GM23338 (cell line): ENCODE measurements around the gene ST8SIA3. TPM values are rescaled to one million over a fixed set of nuclear protein-coding genes. Genes with fewer than 3 reads are reported as not detected.

Source experiments
- ATAC-seq: fragments of 200-7000 bp; cut with Tn5 transposase; 3 replicates; pipeline ENCODE4 v1.9.1; 2020
- DNase-seq: peaks from one replicate; pipeline ENCODE4 v3.0.0-alpha.2; 2015; ENCODE audit warnings: low spot score
- H2AFZ ChIP-seq: fragments of 200-600 bp; sonication (generic); 2 replicates; pipeline ENCODE4 v1.8.0; 2016; ENCODE audit warnings: antibody characterized with exemption, mild to moderate bottlenecking, moderate library complexity
- H3F3A ChIP-seq: fragments of 200-600 bp; sonication (generic); replicated peaks from 2 replicates; pipeline ENCODE4 v1.8.0; 2017; ENCODE audit warnings: antibody characterized with exemption, mixed run types, low read depth
- H3K27ac ChIP-seq: fragments of 200-600 bp; sonication (generic); 2 replicates; pipeline ENCODE4 v1.6.1; 2016; ENCODE audit warnings: low read depth
- H3K27me3 ChIP-seq: fragments of 200-600 bp; sonication (generic); 2 replicates; pipeline ENCODE4 v1.8.0; 2016; ENCODE audit warnings: mild to moderate bottlenecking, mixed run types, moderate library complexity; ENCODE audit not compliant: insufficient read depth
- H3K36me3 ChIP-seq: fragments of 200-600 bp; sonication (generic); 2 replicates; pipeline ENCODE4 v1.8.0; 2016; ENCODE audit warnings: mild to moderate bottlenecking; ENCODE audit not compliant: insufficient read depth
- H3K4me1 ChIP-seq: fragments of 200-600 bp; sonication (generic); 2 replicates; pipeline ENCODE4 v1.8.0; 2016; ENCODE audit warnings: mild to moderate bottlenecking, moderate library complexity; ENCODE audit not compliant: insufficient read depth
- H3K4me2 ChIP-seq: fragments of 200-600 bp; sonication (generic); 2 replicates; pipeline ENCODE4 v1.7.1; 2017; ENCODE audit warnings: mixed run types
- H3K4me3 ChIP-seq: fragments of 200-600 bp; sonication (generic); 2 replicates; pipeline ENCODE4 v1.6.1; 2016; ENCODE audit warnings: mixed run types
- H3K79me2 ChIP-seq: fragments of 200-600 bp; sonication (generic); replicated peaks from 2 replicates; pipeline ENCODE4 v1.8.0; 2017; ENCODE audit warnings: mild to moderate bottlenecking; ENCODE audit not compliant: insufficient read depth
- H3K9me2 ChIP-seq: fragments of 200-600 bp; sonication (generic); 2 replicates; pipeline ENCODE4 v1.8.0; 2017; ENCODE audit not compliant: insufficient read depth
- H4K20me1 ChIP-seq: fragments of 200-600 bp; sonication (generic); replicated peaks from 2 replicates; pipeline ENCODE4 v1.8.0; 2017; ENCODE audit warnings: mild to moderate bottlenecking; ENCODE audit not compliant: insufficient read depth
- H3K27ac Mint-ChIP-seq: 2 replicates; pipeline ENCODE4 v1.8.0; 2020; ENCODE audit warnings: inconsistent platforms, mild to moderate bottlenecking, moderate library complexity, mixed read lengths
- H3K27me3 Mint-ChIP-seq: 3 replicates; pipeline ENCODE4 v1.8.0; 2022; ENCODE audit warnings: low read depth, mild to moderate bottlenecking, moderate library complexity, mixed read lengths, inconsistent platforms; ENCODE audit not compliant: insufficient read depth, poor library complexity
- H3K36me3 Mint-ChIP-seq: 3 replicates; pipeline ENCODE4 v1.8.0; 2021; ENCODE audit warnings: low read depth, mild to moderate bottlenecking, inconsistent platforms, moderate library complexity, mixed read lengths
- H3K4me1 Mint-ChIP-seq: 3 replicates; pipeline ENCODE4 v1.8.0; 2020; ENCODE audit warnings: mild to moderate bottlenecking, inconsistent platforms, mixed read lengths
- H3K4me3 Mint-ChIP-seq: 3 replicates; pipeline ENCODE4 v1.8.0; 2021; ENCODE audit warnings: moderate library complexity, mild to moderate bottlenecking, inconsistent platforms, mixed read lengths
- H3K9me3 Mint-ChIP-seq: 3 replicates; pipeline ENCODE4 v1.8.0; 2020; ENCODE audit warnings: moderate library complexity, mild to moderate bottlenecking, inconsistent platforms, mixed read lengths
- CREB1 ChIP-seq: fragments of 250-450 bp; sonication (Bioruptor Pico); IDR thresholded peaks from 2 replicates; pipeline ENCODE4 v1.5.0; 2020; ENCODE audit warnings: low read depth, mild to moderate bottlenecking, moderate library complexity
- CTCF ChIP-seq, 2 experiments: fragments of 200-600 bp in 1 of 2; sonication (generic) in 1 of 2; conservative IDR thresholded peaks; 2 replicates each; pipeline versions ENCODE4 v1.5.1 to v1.6.1; 2016 to 2017; ENCODE audit warnings: antibody characterized with exemption in 2 of 2, low read depth in 2 of 2, mild to moderate bottlenecking in 2 of 2, moderate library complexity in 1 of 2
- ETS1 ChIP-seq: IDR thresholded peaks from 2 replicates; pipeline ENCODE4 v1.6.1; 2016; ENCODE audit warnings: antibody characterized with exemption
- EZH2 ChIP-seq: fragments of 200-600 bp; sonication (generic); IDR thresholded peaks from one replicate; pipeline ENCODE4 v1.8.0; 2017; ENCODE audit warnings: antibody characterized with exemption, mild to moderate bottlenecking, low read depth; ENCODE audit not compliant: unreplicated experiment
- EZH2phosphoT487 ChIP-seq: fragments of 200-600 bp; sonication (generic); IDR thresholded peaks from one replicate; pipeline ENCODE4 v1.8.1; 2018; ENCODE audit warnings: antibody characterized with exemption; ENCODE audit not compliant: unreplicated experiment
- NANOG ChIP-seq: IDR thresholded peaks from 2 replicates; pipeline ENCODE4 v1.6.1; 2016; ENCODE audit warnings: antibody characterized with exemption, borderline replicate concordance
- POLR2AphosphoS5 ChIP-seq: IDR thresholded peaks from 2 replicates; pipeline ENCODE4 v1.6.1; 2016; ENCODE audit warnings: antibody characterized with exemption, low read depth
- STAT1 ChIP-seq: IDR thresholded peaks from one replicate; pipeline ENCODE4 v1.6.1; 2016; ENCODE audit warnings: antibody characterized with exemption; ENCODE audit not compliant: unreplicated experiment
- ZNF114 ChIP-seq: fragments of 250-450 bp; sonication (Bioruptor Pico); IDR thresholded peaks from 2 replicates; pipeline ENCODE4 v1.5.0; 2020; ENCODE audit warnings: mild to moderate bottlenecking, moderate library complexity
- ZNF331 ChIP-seq: fragments of 250-450 bp; sonication (Bioruptor Pico); IDR thresholded peaks from 2 replicates; pipeline ENCODE4 v1.5.0; 2020; ENCODE audit warnings: low read depth, mild to moderate bottlenecking, moderate library complexity
- ZNF462 ChIP-seq: fragments of 250-450 bp; sonication (Bioruptor Pico); IDR thresholded peaks from 2 replicates; pipeline ENCODE4 v1.5.0; 2020; ENCODE audit warnings: mild to moderate bottlenecking, moderate library complexity
- polyA plus RNA-seq: library from polyadenylated mRNA; unstranded; fragments of >200 nt; fragmentation: Nextera tagmentation; extraction: Ambion mirVana; gene quantifications from 2 replicates; pipeline ENCODE4 v1.2.1, GENCODE V29; 2016
- total RNA-seq: library from RNA; depleted of rRNA; stranded (reverse); fragments of >200 nt; shearing (Covaris generic); gene quantifications from 2 replicates; pipeline ENCODE4 v1.2.3, GENCODE V29; 2014

Gene ST8SIA3
- total and polyA plus RNA-seq, 2 experiments from 2014 or later: 1.3 to 2.2 TPM

GRCh38 chr18:57334383-57334782 is 18.0 kb upstream of the ST8SIA3 start:
- H3K4me1 ChIP-seq: no peaks in the 10 kb centered on the region
- no peaks in the 10 kb centered on the region for H3F3A ChIP-seq
- H3K36me3 Mint-ChIP-seq: no peaks in the 10 kb centered on the region
- no peak overlapping the region for H3K27ac Mint-ChIP-seq
- ATAC-seq (peak; percentile 61), DNase-seq (no peak)
- no peaks in the 10 kb centered on the region for H4K20me1 ChIP-seq
- H3K79me2 ChIP-seq: no peaks in the 10 kb centered on the region
- H3K9me3 Mint-ChIP-seq: no peaks in the 10 kb centered on the region
- no peak overlapping the region for H3K27ac ChIP-seq
- H3K36me3 ChIP-seq: no peaks in the 10 kb centered on the region
- H3K4me3 Mint-ChIP-seq: no peak overlapping the region
- H2AFZ ChIP-seq: peak overlapping the region; percentile 78
- H3K27me3 Mint-ChIP-seq: peaks cover 2% of the 10 kb centered on the region
- TF ChIP-seq NANOG: no peak
- no peak for TF ChIP-seq ETS1
- TF ChIP-seq ZNF114: no peak
- no peak for TF ChIP-seq ZNF462
- no peak for TF ChIP-seq EZH2
- H3K9me2 ChIP-seq: no peaks in the 10 kb centered on the region
- peaks cover 8% of the 10 kb centered on the region for H3K4me1 Mint-ChIP-seq
- no peak overlapping the region for H3K4me3 ChIP-seq
- H3K27me3 ChIP-seq: no peaks in the 10 kb centered on the region
- no peak overlapping the region for H3K4me2 ChIP-seq

- H3K27ac Mint-ChIP-seq: no peak overlapping the region
- no peaks in the 10 kb centered on the region for H3K9me3 Mint-ChIP-seq
- ATAC-seq (no peak), DNase-seq (no peak)
- 0 out of 2 replicates have a peak, but pooled peaks cover 1% of the 10 kb centered on the region for H3K27me3 ChIP-seq
- H2AFZ ChIP-seq: no peak overlapping the region
- no peaks in the 10 kb centered on the region for H3K36me3 ChIP-seq
- H3F3A ChIP-seq: no peaks in the 10 kb centered on the region
- H3K4me1 Mint-ChIP-seq: peaks cover 8% of the 10 kb centered on the region
- H3K4me3 ChIP-seq: no peak overlapping the region
- H3K27ac ChIP-seq: no peak overlapping the region
- TF ChIP-seq CTCF (conservative IDR thresholded peaks at IDR 0.05; ENCODE audit: low read depth in 2 of 2) (no peak), STAT1 (no peak), ETS1 (no peak), POLR2AphosphoS5 (no peak), CREB1 (CRISPR knock-in tag) (no peak), EZH2phosphoT487 (no peak), ZNF331 (CRISPR knock-in tag) (no peak)
- peaks cover 2% of the 10 kb centered on the region for H3K27me3 Mint-ChIP-seq
- H3K4me1 ChIP-seq: no peaks in the 10 kb centered on the region
- no peaks in the 10 kb centered on the region for H3K36me3 Mint-ChIP-seq
- no peak overlapping the region for H3K4me2 ChIP-seq
- H4K20me1 ChIP-seq: no peaks in the 10 kb centered on the region
- H3K9me2 ChIP-seq: no peaks in the 10 kb centered on the region
- no peaks in the 10 kb centered on the region for H3K79me2 ChIP-seq
- H3K4me3 Mint-ChIP-seq: no peak overlapping the region
Observed at GRCh38 chr18:57336343-57336742, 16.0 kb upstream of the ST8SIA3 start.
